IPS-18c (cell line): ENCODE measurements around the gene TRAPPC10.

Experiments
- H3K4me3 ChIP-seq: 2 replicates; pipeline ENCODE4 v1.7.0; 2013; ENCODE audit warnings: low read depth, mild to moderate bottlenecking, low read length, moderate library complexity; ENCODE audit not compliant: insufficient read depth
- H3K9me3 ChIP-seq: one replicate; pipeline ENCODE4 v1.6.1; 2013; ENCODE audit warnings: mild to moderate bottlenecking, low read length, moderate library complexity; ENCODE audit not compliant: control insufficient read depth, insufficient read depth

The TRAPPC10 gene

DNA sequence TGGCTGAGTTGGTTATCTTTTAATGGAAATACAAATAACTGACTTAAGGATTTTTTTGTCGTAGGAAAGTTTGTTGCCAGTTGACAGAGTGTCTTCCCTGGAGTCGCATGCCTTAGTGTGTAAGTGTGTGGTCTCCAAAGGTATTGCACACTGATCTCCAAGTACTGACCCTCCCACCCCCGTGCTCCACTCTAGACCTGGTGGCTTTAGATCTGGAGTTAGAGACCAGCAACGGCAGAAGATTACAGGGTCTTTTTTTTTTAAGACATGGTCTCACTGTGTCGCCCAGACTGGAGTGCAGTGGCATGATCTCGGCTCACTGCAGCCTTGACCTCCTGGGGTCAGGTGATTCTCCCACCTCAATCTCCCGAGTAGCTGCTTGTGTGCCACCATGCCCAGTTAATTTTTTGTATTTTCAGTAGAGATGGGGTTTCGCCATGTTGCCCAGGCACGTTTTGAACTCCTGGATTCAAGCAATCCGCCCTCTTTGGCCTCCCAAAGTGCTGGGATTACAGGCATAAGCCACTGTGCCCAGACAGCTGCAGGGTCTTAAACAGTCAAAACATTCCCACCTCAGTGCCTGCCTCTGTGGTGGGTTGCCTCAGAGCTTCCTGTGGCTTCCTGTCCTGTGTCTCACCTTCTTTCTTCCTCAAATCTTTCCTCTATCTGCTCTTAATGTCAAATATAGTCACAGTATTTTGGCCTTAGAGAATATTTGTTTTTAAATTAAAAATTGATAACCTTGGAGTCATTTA lies 6.9 kb downstream of the TRAPPC10 start:
- no peaks in the 10 kb centered on the region for H3K9me3 ChIP-seq
- H3K4me3 ChIP-seq, result no peak overlapping the region

DNA sequence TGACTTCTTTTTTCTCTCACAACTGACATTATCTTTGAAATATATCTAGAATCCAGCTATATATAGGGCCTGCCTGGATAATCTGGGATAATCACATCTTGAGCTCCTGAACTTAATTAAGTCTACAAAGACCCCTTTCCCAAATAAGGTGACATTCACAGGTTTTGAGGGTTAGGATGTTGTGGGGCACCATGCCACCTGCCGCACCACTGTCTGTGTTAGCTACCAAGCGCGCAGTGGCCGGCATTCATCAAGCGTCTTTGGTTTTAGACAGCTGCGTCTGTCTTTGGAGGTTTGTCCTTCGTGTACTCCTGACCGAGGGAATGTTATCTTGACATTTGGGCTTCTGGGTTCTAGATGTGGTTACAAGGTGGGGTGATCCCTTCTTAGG lies 7.5 kb downstream of the TRAPPC10 start:
- Histone ChIP-seq H3K4me3 (no peak overlapping the region), H3K9me3 (no peaks in the 10 kb centered on the region)

DNA sequence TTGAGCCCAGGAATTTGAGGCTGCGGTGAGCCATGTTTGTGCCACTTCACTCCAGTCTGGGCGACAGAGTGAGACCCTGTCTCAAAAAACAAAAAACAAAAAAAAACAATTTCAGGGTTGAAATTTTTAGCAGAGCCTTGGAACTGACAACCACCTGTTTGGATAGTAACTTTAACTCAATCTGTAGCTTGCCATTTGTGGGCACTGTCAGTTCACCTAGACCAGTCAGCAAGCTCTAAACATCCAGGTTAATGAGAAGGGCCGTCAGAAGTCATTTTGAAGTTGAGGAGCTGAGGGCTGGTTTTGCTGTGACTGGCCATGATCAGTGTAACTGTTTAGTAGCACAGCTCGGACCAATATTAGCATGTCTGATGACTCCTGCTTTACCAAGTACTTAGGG lies 8.4 kb downstream of the TRAPPC10 start:
- Histone ChIP-seq H3K9me3 (no peaks in the 10 kb centered on the region), H3K4me3 (no peak overlapping the region)

DNA sequence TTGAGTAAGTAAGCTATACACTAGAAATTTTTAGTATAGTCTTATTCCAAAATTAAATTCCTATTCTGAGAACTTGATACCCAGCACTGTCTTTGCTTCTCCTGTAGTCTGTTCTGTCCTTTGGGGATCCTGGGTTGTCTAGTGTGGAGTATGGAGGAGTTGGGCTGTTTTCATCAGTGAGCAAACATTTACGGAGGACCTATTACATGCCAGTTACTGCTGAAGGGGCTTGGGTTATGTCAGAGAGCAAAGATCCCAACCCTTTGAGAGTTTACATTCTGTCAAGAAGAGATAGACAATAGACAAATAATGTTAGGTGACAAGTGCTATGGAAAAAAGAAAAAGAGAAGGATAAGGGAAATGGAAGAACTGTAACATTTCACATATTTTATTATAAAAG lies 9.0 kb downstream of the TRAPPC10 start:
- no peaks in the 10 kb centered on the region for H3K9me3 ChIP-seq
- H3K4me3 ChIP-seq, result no peak overlapping the region

DNA sequence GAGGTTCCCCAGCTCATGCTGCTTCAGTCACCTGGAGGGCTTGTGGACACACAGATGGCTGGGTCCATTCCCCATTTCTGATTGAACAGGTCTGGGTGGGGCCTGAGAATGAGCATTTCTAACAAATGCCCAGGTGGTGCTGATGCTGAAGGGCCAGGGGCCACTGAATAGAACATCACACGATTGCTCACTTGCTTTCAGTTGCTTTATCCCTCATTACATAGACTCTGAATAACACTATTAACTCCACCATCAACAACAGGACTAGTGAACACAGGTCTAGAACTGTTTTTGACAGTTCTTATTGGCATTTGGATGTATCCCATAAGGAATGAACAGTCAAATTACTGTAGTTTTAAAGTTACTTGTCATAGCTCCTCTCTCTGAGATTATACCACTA lies 12.1 kb downstream of the TRAPPC10 start:
- Histone ChIP-seq H3K9me3 (no peaks in the 10 kb centered on the region), H3K4me3 (no peak overlapping the region)

DNA sequence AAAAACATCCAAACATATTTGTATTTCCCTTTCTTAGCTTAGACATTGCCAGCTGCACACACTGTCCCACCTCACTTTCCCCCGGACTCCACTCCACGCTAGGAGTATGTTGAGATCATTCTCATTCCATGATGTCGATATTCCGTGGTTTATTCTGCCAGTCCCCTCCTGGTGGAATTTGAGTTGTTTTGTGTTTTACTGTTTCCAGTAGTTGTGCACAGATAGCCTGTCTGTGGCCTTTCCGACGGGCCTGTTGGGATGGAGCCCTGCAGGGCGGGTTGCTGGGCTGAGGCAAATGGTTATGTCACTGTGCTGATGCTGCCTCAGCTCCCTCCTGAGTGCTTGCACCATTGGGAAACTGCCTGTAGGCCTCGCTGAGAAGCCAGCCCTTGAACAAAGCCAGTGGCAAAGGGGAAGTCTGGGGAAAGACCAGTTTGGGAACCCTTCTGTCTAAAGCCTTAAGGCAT lies 12.8 kb downstream of the TRAPPC10 start:
- H3K4me3 ChIP-seq, result no peak overlapping the region

DNA sequence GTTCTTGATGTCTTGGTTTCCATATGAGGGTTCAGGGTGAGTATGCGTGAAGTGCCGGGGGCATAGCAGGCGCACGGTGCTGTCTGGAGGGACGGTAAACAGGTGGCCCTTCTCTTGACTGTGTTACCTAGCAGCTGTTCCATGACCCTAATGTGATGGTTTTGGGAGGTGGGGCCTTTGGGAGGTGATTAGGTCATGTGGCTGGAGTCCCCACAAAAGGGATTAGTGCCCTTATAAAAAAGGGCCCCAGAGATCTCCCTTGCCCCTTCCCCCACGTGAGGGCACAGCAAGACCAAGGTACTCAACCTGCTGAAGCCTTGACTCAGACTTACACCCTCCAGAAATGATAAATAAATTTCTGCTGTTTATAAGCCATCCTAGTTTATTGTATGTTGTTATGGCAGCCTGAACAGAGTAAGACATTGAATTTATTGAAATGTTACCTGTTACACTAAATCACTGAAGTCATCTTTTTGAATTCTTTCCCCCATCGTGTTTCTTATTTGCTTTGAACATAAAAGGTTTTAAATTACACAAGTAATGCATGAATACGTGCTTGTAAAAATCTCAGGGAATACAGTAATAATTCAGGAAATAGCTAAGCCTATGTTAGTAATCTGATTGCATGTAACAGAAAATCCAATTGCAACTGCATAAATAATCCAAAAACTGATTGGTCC lies 15.6 kb downstream of the TRAPPC10 start:
- H3K4me3 ChIP-seq, result no peak overlapping the region
- H3K9me3 ChIP-seq, result no peaks in the 10 kb centered on the region

More for the DNA sequence above, 12.8 kb downstream of the TRAPPC10 start:
- no peaks in the 10 kb centered on the region for H3K9me3 ChIP-seq

DNA sequence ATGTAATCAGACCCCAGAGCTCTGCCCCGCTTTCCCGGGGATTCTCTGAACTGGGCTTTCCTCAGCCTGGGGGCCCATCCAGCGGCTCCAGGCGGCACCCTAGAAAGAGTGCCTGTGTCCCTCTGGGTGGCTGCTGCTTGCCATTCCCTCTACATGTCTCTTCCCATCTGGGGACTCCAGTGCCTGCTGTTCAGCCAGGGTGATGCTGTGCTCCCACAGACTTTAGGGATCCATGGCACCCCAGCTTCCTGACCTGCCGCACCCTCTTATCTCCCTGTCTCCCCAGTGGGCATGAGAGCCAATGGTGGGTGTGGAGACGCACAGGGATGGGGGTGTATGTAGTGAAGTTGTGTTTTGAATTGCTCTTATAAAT lies 16.2 kb downstream of the TRAPPC10 start:
- no peak overlapping the region for H3K4me3 ChIP-seq
- H3K9me3 ChIP-seq, result no peaks in the 10 kb centered on the region

DNA sequence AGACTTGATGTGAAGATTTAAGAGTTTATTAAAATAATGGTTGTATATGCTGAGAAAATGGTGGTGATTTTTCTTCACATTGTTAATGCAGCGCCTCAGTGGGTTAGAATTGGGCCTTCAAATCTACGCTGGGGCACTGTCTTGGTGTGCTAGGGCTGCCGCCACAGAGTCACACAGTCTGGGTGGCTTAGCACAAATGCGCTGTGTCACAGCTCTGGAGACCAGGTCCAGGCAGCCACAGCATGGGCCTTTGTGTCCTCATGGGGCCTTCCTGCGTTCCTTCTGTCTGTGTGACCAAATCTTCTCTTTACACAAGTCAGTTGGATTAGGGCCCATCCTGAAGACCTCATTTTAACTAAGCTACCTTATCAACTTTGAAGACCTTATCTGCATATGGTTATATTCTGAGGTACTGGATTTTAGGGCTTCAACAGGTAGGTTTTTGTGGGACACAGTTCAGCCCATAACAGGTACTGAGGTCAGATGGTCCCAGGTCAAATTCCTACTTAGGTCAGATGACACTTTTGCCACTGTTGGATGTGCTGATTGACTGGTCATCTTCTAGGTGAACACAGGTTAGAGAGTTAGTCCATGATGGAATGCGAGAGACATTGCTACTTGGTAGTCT lies 17.5 kb downstream of the TRAPPC10 start:
- no peaks in the 10 kb centered on the region for H3K9me3 ChIP-seq
- no peak overlapping the region for H3K4me3 ChIP-seq

DNA sequence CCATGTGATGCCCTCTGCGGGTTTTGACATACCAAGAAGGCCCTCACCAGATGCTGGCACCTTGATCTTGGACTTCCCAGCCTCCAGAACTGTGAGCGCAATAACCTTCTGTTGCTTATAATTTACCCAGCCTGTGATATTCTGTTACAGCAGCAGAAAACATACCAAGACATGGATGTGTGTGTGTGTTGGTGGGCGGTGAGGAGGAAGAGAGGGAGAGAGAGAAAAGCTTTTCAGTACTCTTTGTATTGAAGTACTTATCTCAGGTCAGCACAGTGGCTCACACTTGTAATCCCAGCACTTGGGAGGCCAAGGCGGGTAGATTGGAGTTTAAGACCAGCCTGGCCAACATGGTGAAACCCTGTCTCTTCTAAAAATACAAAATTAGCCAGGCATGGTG lies 23.1 kb downstream of the TRAPPC10 start:
- Histone ChIP-seq H3K9me3 (no peaks in the 10 kb centered on the region), H3K4me3 (no peak overlapping the region)

DNA sequence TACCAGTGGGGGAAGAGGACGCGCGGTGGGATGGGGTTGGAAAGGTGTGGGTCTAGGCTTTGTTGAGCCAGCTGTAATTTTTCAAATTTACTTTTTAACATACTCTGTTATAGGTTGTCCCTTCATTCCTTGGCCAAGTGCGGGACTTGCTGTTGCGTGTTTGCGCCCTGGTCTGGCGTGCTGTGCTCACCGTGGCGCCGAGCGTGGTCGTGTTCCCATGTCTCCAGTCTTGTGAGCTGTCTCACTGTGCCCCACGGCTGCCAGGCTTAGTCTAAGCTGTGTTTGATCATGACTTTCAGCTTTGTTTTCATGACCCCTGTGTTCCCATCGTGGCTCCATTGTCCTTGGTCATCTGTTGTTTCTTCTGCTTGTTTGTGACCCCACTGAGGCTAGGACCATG lies 26.0 kb downstream of the TRAPPC10 start:
- no peak overlapping the region for H3K4me3 ChIP-seq
- H3K9me3 ChIP-seq, result no peaks in the 10 kb centered on the region

DNA sequence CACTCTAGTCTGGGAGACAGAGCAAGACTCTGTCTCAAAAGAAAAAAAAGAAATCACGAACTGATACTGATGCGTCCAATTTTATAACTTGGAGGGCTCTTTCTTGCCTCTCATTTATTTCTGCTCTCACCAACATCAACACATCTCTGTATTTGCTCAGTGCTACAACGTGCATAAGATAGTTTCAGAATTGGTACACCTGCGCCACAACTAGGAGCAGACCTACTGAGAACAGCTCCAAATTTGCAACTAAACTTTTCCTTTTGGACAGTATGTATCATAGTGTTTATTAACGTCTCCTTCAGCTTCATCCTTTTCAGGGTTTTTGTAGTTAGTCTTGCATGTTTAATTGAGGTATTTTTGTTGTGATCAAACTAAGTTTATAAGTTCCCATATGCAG lies 27.7 kb downstream of the TRAPPC10 start:
- H3K9me3 ChIP-seq, result no peaks in the 10 kb centered on the region
- H3K4me3 ChIP-seq, result no peak overlapping the region

DNA sequence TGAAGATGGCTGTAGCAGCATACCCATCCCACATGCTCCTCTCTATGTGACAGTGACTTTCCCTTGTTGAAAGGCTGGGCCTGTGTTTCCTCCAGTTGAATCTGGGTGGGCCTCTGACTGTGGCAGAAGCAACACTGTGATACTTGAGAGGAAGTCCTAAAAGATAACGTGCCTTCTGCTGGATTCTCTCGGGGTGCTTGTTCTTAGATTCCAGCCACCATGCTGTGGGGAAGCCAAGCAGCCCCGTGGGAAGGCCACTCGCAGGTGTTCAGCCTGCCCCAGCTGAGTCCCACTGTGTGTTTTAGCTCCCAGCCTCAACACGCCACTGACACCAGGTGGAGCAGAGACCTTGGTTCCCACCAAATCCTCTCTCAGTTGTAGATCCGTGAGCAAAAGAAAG lies 31.5 kb downstream of the TRAPPC10 start:
- no peaks in the 10 kb centered on the region for H3K9me3 ChIP-seq

DNA sequence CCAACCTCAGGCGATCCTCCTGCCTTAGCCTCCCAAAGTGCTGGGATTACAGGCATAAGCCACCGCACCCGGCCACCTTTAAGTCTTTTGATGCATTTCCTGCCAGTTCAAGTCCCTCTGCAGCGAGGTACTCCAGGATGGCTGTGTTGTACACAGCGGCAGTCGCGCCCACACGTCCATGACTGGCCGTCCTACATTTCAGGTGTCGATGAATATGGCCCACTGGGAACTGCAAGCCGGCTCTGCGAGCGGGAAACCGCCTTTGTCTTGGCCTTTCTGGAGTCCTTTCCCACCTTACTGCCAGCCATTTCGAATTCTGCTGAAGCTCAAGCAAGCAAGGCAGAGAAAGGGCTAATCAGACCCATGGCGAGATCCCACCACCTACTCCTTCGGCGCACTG lies 34.6 kb downstream of the TRAPPC10 start:
- no peak overlapping the region for H3K4me3 ChIP-seq
- no peaks in the 10 kb centered on the region for H3K9me3 ChIP-seq

More for the DNA sequence above, 31.5 kb downstream of the TRAPPC10 start:
- no peak overlapping the region for H3K4me3 ChIP-seq

DNA sequence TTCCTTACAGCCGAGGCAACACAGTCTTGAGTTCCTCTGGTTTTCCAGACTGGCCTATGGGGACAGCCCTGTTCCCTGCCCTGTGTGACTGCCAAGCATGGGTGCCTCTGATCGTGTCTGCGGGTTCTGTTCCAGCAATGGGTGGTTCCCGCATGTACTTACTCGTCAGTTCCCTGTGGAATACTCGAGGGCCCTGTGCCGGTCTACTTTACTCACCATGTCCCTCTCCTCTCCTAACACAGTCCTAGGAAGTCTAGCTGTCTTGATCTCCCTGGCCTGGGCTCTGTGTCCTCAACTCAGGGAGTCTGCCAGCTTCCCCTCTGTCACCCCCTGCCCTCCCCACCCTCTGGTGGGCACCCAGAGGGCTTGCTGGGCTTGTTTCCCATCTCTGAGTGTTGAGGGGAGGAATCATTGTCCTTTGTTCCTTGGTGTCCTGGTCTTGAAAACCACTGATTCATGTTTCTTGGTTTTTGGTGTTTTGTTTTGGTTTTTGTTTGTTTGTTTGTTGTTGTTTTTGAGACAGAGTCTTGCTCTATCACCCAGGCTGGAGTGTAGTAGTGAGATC lies 36.0 kb downstream of the TRAPPC10 start:
- no peaks in the 10 kb centered on the region for H3K9me3 ChIP-seq
- no peak overlapping the region for H3K4me3 ChIP-seq

DNA sequence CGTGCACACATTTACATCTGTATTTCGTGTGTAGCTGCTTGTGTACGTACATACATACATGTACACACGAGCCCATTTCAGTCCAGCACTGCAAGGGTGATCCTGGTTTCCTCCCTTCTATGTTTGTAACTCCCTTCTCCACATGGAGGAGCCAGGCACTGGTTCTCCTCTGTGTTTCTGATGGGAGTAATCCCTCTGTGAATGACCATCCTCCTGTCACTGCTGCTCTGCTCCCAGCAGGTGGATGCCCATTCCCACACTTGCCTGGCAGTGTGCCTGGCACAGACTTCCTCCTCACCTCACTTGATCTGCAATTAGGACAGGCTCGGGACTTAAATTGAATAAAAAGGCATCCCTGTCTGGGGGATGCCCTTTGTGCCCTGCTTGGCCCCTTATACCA lies 37.1 kb downstream of the TRAPPC10 start:
- no peaks in the 10 kb centered on the region for H3K9me3 ChIP-seq
- no peak overlapping the region for H3K4me3 ChIP-seq

DNA sequence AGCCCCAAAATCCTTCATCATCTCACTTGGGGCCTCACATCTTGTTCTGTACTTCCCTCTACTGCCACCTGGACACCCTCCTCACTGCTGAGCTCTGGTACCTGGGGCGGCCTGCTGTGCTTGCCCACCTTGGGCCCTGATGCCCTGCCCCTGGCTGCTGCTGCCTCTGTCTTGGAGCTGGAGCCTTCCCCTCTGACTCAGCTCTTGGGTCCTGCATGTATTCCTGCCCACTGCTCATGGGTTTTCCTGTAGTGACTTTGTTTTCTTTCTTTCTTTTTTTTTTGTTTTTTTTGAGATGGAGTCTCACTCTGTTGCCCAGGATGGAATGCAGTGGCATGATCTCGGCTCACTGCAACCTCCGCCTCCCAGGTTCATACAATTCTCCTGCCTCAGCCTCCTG lies 37.5 kb downstream of the TRAPPC10 start:
- H3K4me3 ChIP-seq, result no peak overlapping the region
- H3K9me3 ChIP-seq, result no peaks in the 10 kb centered on the region

DNA sequence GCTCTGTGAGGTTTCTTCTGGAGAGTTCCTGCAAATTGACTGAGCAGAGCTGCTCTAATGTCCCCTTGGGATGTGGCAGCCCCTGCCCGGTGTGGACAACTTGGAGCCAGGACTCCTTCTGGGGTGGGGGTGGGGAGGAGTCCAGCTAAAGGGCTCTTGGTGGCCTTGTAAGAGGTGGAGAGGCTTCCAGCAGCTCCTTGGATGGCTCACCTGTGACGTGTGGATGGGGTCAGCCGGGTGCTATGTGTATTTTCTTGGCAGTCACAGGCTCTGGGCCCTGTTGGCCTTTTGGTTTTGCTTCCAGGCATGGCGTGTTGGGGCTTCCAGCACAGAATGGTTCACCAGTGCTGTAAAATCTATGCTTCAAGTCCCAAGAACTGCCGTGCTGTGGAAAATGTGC lies 38.2 kb downstream of the TRAPPC10 start:
- Histone ChIP-seq H3K9me3 (no peaks in the 10 kb centered on the region), H3K4me3 (no peak overlapping the region)
